GM19324 (cell line): Measurements from ENCODE around the gene DBNDD1.

Source experiments
- ATAC-seq: cut with Tn5 transposase; IDR thresholded peaks from one replicate; pipeline ENCODE4 v1.9.1; 2021; ENCODE audit warnings: mild to moderate bottlenecking, moderate library complexity; ENCODE audit not compliant: unreplicated experiment, low FRiP score

Gene DBNDD1

GRCh38 chr16:89965447-89966225, 53.6 kb downstream of the DBNDD1 start:
- ATAC-seq, result no peak

GRCh38 chr16:89964201-89964600, 55.1 kb downstream of the DBNDD1 start:
- ATAC-seq, result no peak

GRCh38 chr16:89962754-89963498, 56.3 kb downstream of the DBNDD1 start:
- no peak for ATAC-seq

- no peak for ATAC-seq
Observed at GRCh38 chr16:89961920-89962319, 57.3 kb downstream of the DBNDD1 start.

- no peak for ATAC-seq
Observed at GRCh38 chr16:89960966-89961365, 58.3 kb downstream of the DBNDD1 start.

GRCh38 chr16:89958596-89958995, 60.7 kb downstream of the DBNDD1 start:
- ATAC-seq, result no peak

GRCh38 chr16:89958068-89958467, 61.2 kb downstream of the DBNDD1 start:
- no peak for ATAC-seq

- no peak for ATAC-seq
Observed at GRCh38 chr16:89957216-89957785, 62.0 kb downstream of the DBNDD1 start.

GRCh38 chr16:89956505-89957215, 62.6 kb downstream of the DBNDD1 start:
- no peak for ATAC-seq

- no peak for ATAC-seq
Observed at GRCh38 chr16:89955001-89955685, 64.1 kb downstream of the DBNDD1 start.
